Stimulated activated CD8-positive, alpha-beta memory T cell treated with anti-CD3 and anti-CD28 coated beads, Interleukin-15, amount 100 ng/mL, for 4 hours (primary cell): ENCODE results near the gene TRIM44.

ENCODE experiments used
- DNase-seq, 2 donors: peaks; one replicate each; pipeline ENCODE4 v3.0.0-alpha.2; 2020; ENCODE audit warnings: low read depth in 2 of 2

The TRIM44 gene

GRCh38 chr11:35787626-35788025 lies 125.1 kb downstream of the TRIM44 start:
- no peak for DNase-seq

- no peak for DNase-seq
These were observed 128.7 kb downstream of the TRIM44 start for GRCh38 chr11:35791088-35791958.

GRCh38 chr11:35792148-35792845 lies 129.7 kb downstream of the TRIM44 start:
- no peak for DNase-seq

GRCh38 chr11:35792846-35793192 lies 130.2 kb downstream of the TRIM44 start:
- no peak for DNase-seq

GRCh38 chr11:35794333-35794732 lies 131.8 kb downstream of the TRIM44 start:
- DNase-seq = no peak

GRCh38 chr11:35794850-35795249 lies 132.3 kb downstream of the TRIM44 start:
- DNase-seq = no peak

- no peak for DNase-seq
These were observed 134.0 kb downstream of the TRIM44 start for GRCh38 chr11:35796562-35796961.

- no peak for DNase-seq
These were observed 135.8 kb downstream of the TRIM44 start for GRCh38 chr11:35798423-35798822.

GRCh38 chr11:35798983-35799382 lies 136.4 kb downstream of the TRIM44 start:
- no peak for DNase-seq

- DNase-seq = no peak
These were observed 137.1 kb downstream of the TRIM44 start for GRCh38 chr11:35799655-35800054.

GRCh38 chr11:35800970-35801953 lies 138.7 kb downstream of the TRIM44 start:
- no peak for DNase-seq

GRCh38 chr11:35802221-35802620 lies 139.6 kb downstream of the TRIM44 start:
- no peak for DNase-seq

GRCh38 chr11:35802672-35803071 lies 140.1 kb downstream of the TRIM44 start:
- DNase-seq = no peak

GRCh38 chr11:35803115-35803514 lies 140.5 kb downstream of the TRIM44 start:
- DNase-seq = no peak

GRCh38 chr11:35804451-35805040 lies 142.0 kb downstream of the TRIM44 start:
- DNase-seq = no peak

GRCh38 chr11:35809561-35809960 lies 147.0 kb downstream of the TRIM44 start:
- DNase-seq = no peak

GRCh38 chr11:35810045-35810645 lies 147.6 kb downstream of the TRIM44 start:
- no peak for DNase-seq

- DNase-seq = no peak
These were observed 149.2 kb downstream of the TRIM44 start for GRCh38 chr11:35811783-35812182.

- no peak for DNase-seq
These were observed 150.3 kb downstream of the TRIM44 start for GRCh38 chr11:35812828-35813227.

GRCh38 chr11:35814081-35814695 lies 151.6 kb downstream of the TRIM44 start:
- DNase-seq = no peak
